Activated T-helper 1 cell treated with anti-CD3 and anti-CD28 coated beads, Interleukin-12 subunit alpha, Interleukin-12 subunit beta, Interleukin-2, Interleukin-4 antibody, amounts not matched to agents 30 ng/mL and 10 ng/mL and 1 ng/mL, durations not matched to agents 14 hours and 24 hours and 36 hours (primary cell): ENCODE data around the gene ELP4. TPM values are rescaled to one million over a fixed set of nuclear protein-coding genes. Genes with fewer than 3 reads are reported as not detected.

Source experiments
- DNase-seq: peaks from one replicate; pipeline ENCODE4 v3.0.0; 2021; ENCODE audit warnings: low spot score
- H3K27ac Mint-ChIP-seq: one replicate; pipeline ENCODE4 v1.8.0; 2021; ENCODE audit warnings: mild to moderate bottlenecking, mixed read lengths
- H3K27me3 Mint-ChIP-seq: one replicate; pipeline ENCODE4 v1.8.0; 2022; ENCODE audit warnings: mild to moderate bottlenecking, moderate library complexity, mixed read lengths; ENCODE audit not compliant: insufficient read depth
- H3K36me3 Mint-ChIP-seq: one replicate; pipeline ENCODE4 v1.8.0; 2021; ENCODE audit warnings: low read depth, mixed read lengths
- H3K4me1 Mint-ChIP-seq: one replicate; pipeline ENCODE4 v1.8.0; 2021; ENCODE audit warnings: low read depth, mixed read lengths
- H3K4me3 Mint-ChIP-seq: one replicate; pipeline ENCODE4 v1.8.0; 2021; ENCODE audit warnings: mild to moderate bottlenecking, moderate library complexity, mixed read lengths
- H3K9me3 Mint-ChIP-seq: one replicate; pipeline ENCODE4 v1.8.0; 2021; ENCODE audit warnings: mixed read lengths
- intact Hi-C: fragments of 100-400 bp; cut with micrococcal nuclease; formaldehyde crosslinking; loops from one replicate; pipeline ENCODE4 v1.15.1; 2024
- total RNA-seq: library from RNA; stranded (reverse); gene quantifications from 2 replicates; pipeline ENCODE4 v1.2.3, GENCODE V29; 2022

Gene ELP4
- total RNA-seq, 1 donor from 2014 or later, result 15.1 TPM

GRCh38 chr11:31803813-31804311 lies 294.3 kb downstream of the ELP4 start:
- DNase-seq, result no peak
- H3K36me3 Mint-ChIP-seq, result peaks cover 6% of the 10 kb centered on the region
- peaks cover 86% of the 10 kb centered on the region for H3K27me3 Mint-ChIP-seq
- intact Hi-C loops, result loop anchor here (1.0 to 5.0 kb wide), 2 partner anchors 21 to 407 kb away; no protein-coding TSS in a partner anchor
- H3K9me3 Mint-ChIP-seq, result no peaks in the 10 kb centered on the region
- peak overlapping the region; percentile 2 for H3K27ac Mint-ChIP-seq
- peaks cover 25% of the 10 kb centered on the region for H3K4me1 Mint-ChIP-seq
- H3K4me3 Mint-ChIP-seq, result no peak overlapping the region

GRCh38 chr11:31804312-31805036 lies 294.9 kb downstream of the ELP4 start:
- Mint-ChIP-seq H3K27ac (peak overlapping the region; percentile 81), H3K4me1 (peaks cover 28% of the 10 kb centered on the region), H3K4me3 (peak overlapping the region; percentile 37), H3K27me3 (peaks cover 90% of the 10 kb centered on the region), H3K9me3 (no peaks in the 10 kb centered on the region), H3K36me3 (peaks cover 12% of the 10 kb centered on the region)
- intact Hi-C loops, result loop anchor here (5.0 kb wide), 1 partner anchor 407 kb away; no protein-coding TSS in a partner anchor
- DNase-seq, result no peak

- no peak for DNase-seq
- Mint-ChIP-seq H3K27ac (peak overlapping the region; percentile 81), H3K9me3 (no peaks in the 10 kb centered on the region), H3K36me3 (peaks cover 14% of the 10 kb centered on the region), H3K4me3 (peak overlapping the region; percentile 37), H3K4me1 (peaks cover 32% of the 10 kb centered on the region), H3K27me3 (peaks cover 90% of the 10 kb centered on the region)
- intact Hi-C loops, result no loop called here
These were observed 295.6 kb downstream of the ELP4 start for GRCh38 chr11:31805037-31805628.

- peaks cover 87% of the 10 kb centered on the region for H3K27me3 Mint-ChIP-seq
- H3K27ac Mint-ChIP-seq, result no peak overlapping the region
- peaks cover 34% of the 10 kb centered on the region for H3K4me1 Mint-ChIP-seq
- no peaks in the 10 kb centered on the region for H3K9me3 Mint-ChIP-seq
- peaks cover 14% of the 10 kb centered on the region for H3K36me3 Mint-ChIP-seq
- H3K4me3 Mint-ChIP-seq, result no peak overlapping the region
- intact Hi-C loops, result no loop called here
- DNase-seq, result no peak
These were observed 296.1 kb downstream of the ELP4 start for GRCh38 chr11:31805629-31806185.

- Mint-ChIP-seq H3K4me3 (no peak overlapping the region), H3K9me3 (no peaks in the 10 kb centered on the region), H3K27ac (peak overlapping the region; percentile 3), H3K4me1 (peaks cover 39% of the 10 kb centered on the region), H3K27me3 (peaks cover 85% of the 10 kb centered on the region), H3K36me3 (peaks cover 15% of the 10 kb centered on the region)
- intact Hi-C loops, result no loop called here
- no peak for DNase-seq
These were observed 296.8 kb downstream of the ELP4 start for GRCh38 chr11:31806186-31806927.

GRCh38 chr11:31806928-31807798 lies 297.6 kb downstream of the ELP4 start:
- intact Hi-C loops, result no loop called here
- Mint-ChIP-seq H3K4me1 (peaks cover 43% of the 10 kb centered on the region), H3K9me3 (no peaks in the 10 kb centered on the region), H3K36me3 (peaks cover 15% of the 10 kb centered on the region), H3K27ac (peak overlapping the region; percentile 13), H3K27me3 (peaks cover 82% of the 10 kb centered on the region), H3K4me3 (no peak overlapping the region)
- DNase-seq, result no peak

GRCh38 chr11:31807799-31808667 lies 298.5 kb downstream of the ELP4 start:
- no peak overlapping the region for H3K4me3 Mint-ChIP-seq
- peaks cover 15% of the 10 kb centered on the region for H3K36me3 Mint-ChIP-seq
- no peak overlapping the region for H3K27ac Mint-ChIP-seq
- no peaks in the 10 kb centered on the region for H3K9me3 Mint-ChIP-seq
- peaks cover 82% of the 10 kb centered on the region for H3K27me3 Mint-ChIP-seq
- no peak for DNase-seq
- intact Hi-C loops, result no loop called here
- peaks cover 45% of the 10 kb centered on the region for H3K4me1 Mint-ChIP-seq

- DNase-seq, result no peak
- no peaks in the 10 kb centered on the region for H3K9me3 Mint-ChIP-seq
- peaks cover 15% of the 10 kb centered on the region for H3K36me3 Mint-ChIP-seq
- intact Hi-C loops, result no loop called here
- no peak overlapping the region for H3K4me3 Mint-ChIP-seq
- peak overlapping the region; percentile 69 for H3K27ac Mint-ChIP-seq
- H3K27me3 Mint-ChIP-seq, result peaks cover 79% of the 10 kb centered on the region
- H3K4me1 Mint-ChIP-seq, result peaks cover 38% of the 10 kb centered on the region
These were observed 299.4 kb downstream of the ELP4 start for GRCh38 chr11:31808721-31809540.

GRCh38 chr11:31809541-31809856 lies 299.9 kb downstream of the ELP4 start:
- Mint-ChIP-seq H3K36me3 (peaks cover 15% of the 10 kb centered on the region), H3K9me3 (no peaks in the 10 kb centered on the region), H3K27me3 (peaks cover 78% of the 10 kb centered on the region), H3K27ac (peak overlapping the region; percentile 69), H3K4me3 (peak overlapping the region; percentile 53), H3K4me1 (peaks cover 34% of the 10 kb centered on the region)
- no peak for DNase-seq
- intact Hi-C loops, result no loop called here

- Mint-ChIP-seq H3K27ac (peak overlapping the region; percentile 69), H3K27me3 (peaks cover 79% of the 10 kb centered on the region), H3K4me1 (peaks cover 35% of the 10 kb centered on the region), H3K9me3 (no peaks in the 10 kb centered on the region), H3K4me3 (peak overlapping the region; percentile 61), H3K36me3 (peaks cover 11% of the 10 kb centered on the region)
- intact Hi-C loops, result loop anchor here (2.0 kb wide), 1 partner anchor 15 kb away; no protein-coding TSS in a partner anchor
- DNase-seq, result no peak
These were observed 300.6 kb downstream of the ELP4 start for GRCh38 chr11:31809857-31810778.
